HepG2 (cell line): ENCODE measurements around the gene JCAD. TPM values are rescaled to one million over a fixed set of nuclear protein-coding genes. Genes with fewer than 3 reads are reported as not detected.

Experiments
- ATAC-seq: fragments of 200-7000 bp; cut with Tn5 transposase; 3 replicates; pipeline ENCODE4 v1.9.1; 2020; ENCODE audit warnings: mild to moderate bottlenecking, moderate library complexity
- BruUV-seq: library from RNA; stranded (reverse); fragments of 400-500 nt; replicated peaks from 2 replicates; lab custom pipeline; 2021; lab: Mats Ljungman, UMichigan
- CTCF ChIA-PET: fragments of 300-600 bp; formaldehyde crosslinking; extraction: SDS; loops from one replicate; lab custom pipeline; 2021; ENCODE audit warnings: low total read pairs, inconsistent platforms, low intra/inter-chr PET ratio; lab: Yijun Ruan, JAX
- POLR2A ChIA-PET: fragments of 350-600 bp; sonication (Branson Sonifier 250); formaldehyde crosslinking; loops from one replicate; lab custom pipeline; 2020; ENCODE audit warnings: antibody characterized with exemption, inconsistent platforms; lab: Yijun Ruan, JAX
- DNase-seq: peaks from one replicate; pipeline ENCODE4 v3.0.0-alpha.2; 2015; ENCODE audit warnings: low spot score
- FAIRE-seq: peaks from 3 replicates; lab custom pipeline; 2011; peaks lifted over from hg19 to GRCh38; lab: Jason Lieb, UNC
- H2AFZ ChIP-seq: one replicate; pipeline ENCODE4 v1.6.1; 2011; ENCODE audit warnings: low read length, inconsistent platforms
- H3K27ac ChIP-seq: fragments of 300-600 bp; 3 replicates; pipeline ENCODE4 v1.8.0; 2011; ENCODE audit warnings: mixed run types, mild to moderate bottlenecking, mixed read lengths, low read length, inconsistent platforms; ENCODE audit not compliant: insufficient read depth; ENCODE audit errors: extremely low read length
- H3K27me3 ChIP-seq, 2 experiments: fragments of 200-600 bp in 1 of 2; 2 replicates in 1 of 2; 3 replicates in 1 of 2; pipeline versions ENCODE4 v1.6.0 to v1.8.0; 2011; ENCODE audit warnings: low read length in 2 of 2, mild to moderate bottlenecking in 2 of 2, moderate library complexity in 2 of 2, inconsistent platforms in 1 of 2; ENCODE audit not compliant: insufficient read depth in 2 of 2, control insufficient read depth in 1 of 2
- H3K36me3 ChIP-seq, 2 experiments: fragments of 200-600 bp in 1 of 2; replicated peaks in 1 of 2; 2 replicates in 1 of 2; 3 replicates in 1 of 2; pipeline versions ENCODE4 v1.5.1 to v1.8.0; 2011; ENCODE audit warnings: low read length in 2 of 2, inconsistent platforms in 1 of 2; ENCODE audit not compliant: insufficient read depth in 2 of 2, control insufficient read depth in 1 of 2
- H3K4me1 ChIP-seq: 2 replicates; pipeline ENCODE4 v1.5.1; 2012; ENCODE audit warnings: low read length, inconsistent platforms; ENCODE audit not compliant: insufficient read depth
- H3K4me2 ChIP-seq: 2 replicates; pipeline ENCODE4 v1.6.0; 2011; ENCODE audit warnings: low read depth, low read length, inconsistent platforms
- H3K4me3 ChIP-seq, 3 experiments: fragments of 200-600 bp in 1 of 3; sonication (generic), shearing (Covaris generic) in 1 of 3; replicated peaks in 1 of 3; 2 replicates each; pipeline ENCODE4 v1.5.1; 2011 to 2016; ENCODE audit warnings: low read length in 3 of 3, inconsistent platforms in 2 of 3, low read depth in 2 of 3, mild to moderate bottlenecking in 2 of 3, control low read depth in 1 of 3, mixed read lengths in 1 of 3; ENCODE audit not compliant: insufficient read depth in 1 of 3
- H3K79me2 ChIP-seq: one replicate; pipeline ENCODE4 v1.6.1; 2011; ENCODE audit warnings: low read length, inconsistent platforms; ENCODE audit not compliant: insufficient read depth
- H3K9ac ChIP-seq: 2 replicates; pipeline ENCODE4 v1.6.0; 2011; ENCODE audit warnings: mild to moderate bottlenecking, low read depth, low read length, inconsistent platforms; ENCODE audit not compliant: insufficient read depth
- H3K9me3 ChIP-seq: 2 replicates; pipeline ENCODE4 v1.5.1; 2012; ENCODE audit warnings: mild to moderate bottlenecking, low read length
- H4K20me1 ChIP-seq: 2 replicates; pipeline ENCODE4 v1.6.0; 2011; ENCODE audit warnings: inconsistent platforms, mild to moderate bottlenecking, low read length, moderate library complexity; ENCODE audit not compliant: insufficient read depth
- CREB1 ChIP-seq, 2 experiments: fragments of 450-650 bp in 1 of 2; IDR thresholded peaks; 2 replicates each; pipeline ENCODE4 v1.6.1; 2016 to 2017; ENCODE audit warnings: control low read depth in 1 of 2, mild to moderate bottlenecking in 1 of 2, missing compliant biosample characterization in 1 of 2, missing genetic modification characterization in 1 of 2
- FUBP1 ChIP-seq: sonication (generic); formaldehyde crosslinking; IDR thresholded peaks from 2 replicates; pipeline ENCODE4 v1.5.1; 2020; ENCODE audit warnings: missing genetic modification reagents, mild to moderate bottlenecking, borderline replicate concordance
- HOXD1 ChIP-seq: sonication (generic); formaldehyde crosslinking; IDR thresholded peaks from 2 replicates; pipeline ENCODE4 v1.5.0; 2020; ENCODE audit warnings: missing genetic modification reagents
- SMARCE1 ChIP-seq: fragments of 450-650 bp; IDR thresholded peaks from 2 replicates; pipeline ENCODE4 v1.6.1; 2017; ENCODE audit warnings: borderline replicate concordance
- STAT5B ChIP-seq: sonication (generic); formaldehyde crosslinking; IDR thresholded peaks from 2 replicates; pipeline ENCODE4 v1.4.0; 2020; ENCODE audit warnings: missing genetic modification reagents
- ZBTB20 ChIP-seq: sonication (generic); formaldehyde crosslinking; IDR thresholded peaks from 2 replicates; pipeline ENCODE4 v1.8.1; 2023; ENCODE audit warnings: missing genetic modification reagents, low read depth, mild to moderate bottlenecking, borderline replicate concordance
- ZBTB33 ChIP-seq: sonication (generic); formaldehyde crosslinking; IDR thresholded peaks from 2 replicates; pipeline ENCODE4 v1.4.0; 2020; ENCODE audit warnings: missing genetic modification reagents
- ZBTB39 ChIP-seq: sonication (generic); formaldehyde crosslinking; IDR thresholded peaks from 2 replicates; pipeline ENCODE4 v1.5.0; 2020; ENCODE audit warnings: missing genetic modification reagents
- ZFP36L1 ChIP-seq: sonication (generic); formaldehyde crosslinking; IDR thresholded peaks from 2 replicates; pipeline ENCODE4 v1.8.0; 2022; ENCODE audit warnings: mild to moderate bottlenecking, missing genetic modification reagents, moderate library complexity
- ZNF281 ChIP-seq: sonication (generic); formaldehyde crosslinking; IDR thresholded peaks from 2 replicates; pipeline ENCODE4 v1.4.0; 2020; ENCODE audit warnings: missing genetic modification reagents, borderline replicate concordance
- ZNF296 ChIP-seq: sonication (generic); formaldehyde crosslinking; conservative IDR thresholded peaks from 2 replicates; pipeline ENCODE4 v1.5.0; 2020; ENCODE audit warnings: mild to moderate bottlenecking, missing genetic modification reagents
- ZNF441 ChIP-seq: sonication (generic); formaldehyde crosslinking; IDR thresholded peaks from 2 replicates; pipeline ENCODE4 v1.7.0; 2021; ENCODE audit warnings: missing genetic modification reagents, borderline replicate concordance
- ZNF563 ChIP-seq: sonication (generic); formaldehyde crosslinking; IDR thresholded peaks from 2 replicates; pipeline ENCODE4 v1.8.0; 2022; ENCODE audit warnings: mild to moderate bottlenecking, moderate library complexity, missing genetic modification reagents
- WGBS: methylation state at CpG from one replicate; pipeline ENCODE4 v1.1.6; 2017; ENCODE audit warnings: low lambda C conversion rate; 5-methylcytosine and 5-hydroxymethylcytosine counted together
- in situ Hi-C: cut with HindIII; loops from 2 replicates; pipeline ENCODE4 v1.10.0; 2017; ENCODE audit warnings: low pct_unique_long_range_greater_than_20kb; ENCODE audit not compliant: extremely low pct_ligation_motif_present
- intact Hi-C: fragments of 100-400 bp; cut with micrococcal nuclease; formaldehyde crosslinking; loops from one replicate; pipeline ENCODE4 v1.10.0; 2022; ENCODE audit not compliant: unreplicated experiment
- polyA plus RNA-seq, 8 experiments: library from polyadenylated mRNA; depleted of rRNA in 3 of 8; stranded (reverse) in 7 of 8; unstranded in 1 of 8; fragments of >200 nt; fragmentation: Illumina TruSeq in 4 of 8; extraction: Trizol in 4 of 8; gene quantifications; 2 replicates each; pipeline versions ENCODE4 v1.2.1 to v1.2.3, GENCODE V29; 2011 to 2016; ENCODE audit warnings: low read depth in 4 of 8, missing spikeins in 1 of 8, mixed read lengths in 1 of 8; ENCODE audit not compliant: insufficient read depth in 1 of 8
- total RNA-seq, 5 experiments: library from RNA; depleted of rRNA; stranded (reverse); fragments of >200 nt; fragmentation: Illumina TruSeq; extraction: Trizol; gene quantifications; 2 replicates each; pipeline ENCODE4 v1.2.3, GENCODE V29; 2016; ENCODE audit warnings: low read depth in 1 of 5

The JCAD gene
- total and polyA plus RNA-seq, 2 of the 13 experiments (the other 11 are each of a cell fraction or from before 2014, with no cell fraction given) = 0.04 to 0.08 TPM

- TF ChIP-seq ZBTB33 (CRISPR knock-in tag) = no peak
- TF ChIP-seq ZNF441 (CRISPR knock-in tag) = no peak
- TF ChIP-seq ZNF281 (CRISPR knock-in tag) = no peak
Observed at GRCh38 chr10:30094601-30095000, 35.2 kb upstream of the JCAD start (continued).

- no peaks in the 10 kb centered on the region for H3K36me3 ChIP-seq
- no peaks in the 10 kb centered on the region for H3K79me2 ChIP-seq
- no peak overlapping the region for H3K4me3 ChIP-seq
- FAIRE-seq (no peak), ATAC-seq (peak; percentile 54; the same call in 2 of the 3 replicates), DNase-seq (peak; percentile 10)
- ChIA-PET POLR2A (no interaction called here), CTCF (no interaction called here)
- no TSS peak for BruUV-seq
- no peak overlapping the region for H3K27ac ChIP-seq
- H3K9ac ChIP-seq = no peak overlapping the region
- H4K20me1 ChIP-seq = no peaks in the 10 kb centered on the region
- intact Hi-C loops (no loop called here), in situ Hi-C loops (no loop called here)
- peaks cover 34% of the 10 kb centered on the region for H3K4me1 ChIP-seq
- no peaks in the 10 kb centered on the region for H3K27me3 ChIP-seq
- WGBS = 12% methylated on average over 5 of the region's 9 CpGs
- H3K9me3 ChIP-seq = no peaks in the 10 kb centered on the region
- no peak overlapping the region for H2AFZ ChIP-seq
- no peak overlapping the region for H3K4me2 ChIP-seq
- TF ChIP-seq FUBP1 (CRISPR knock-in tag) (no peak), ZNF563 (CRISPR knock-in tag) (no peak), SMARCE1 (no peak), ZBTB20 (no peak), ZNF296 (CRISPR knock-in tag) (no peak), ZBTB39 (no peak), HOXD1 (CRISPR knock-in tag) (no peak), ZFP36L1 (CRISPR knock-in tag) (no peak), CREB1 (IDR thresholded peaks at IDR 0.05) (no peak), CREB1 (CRISPR knock-in tag; IDR thresholded peaks at IDR 0.05) (no peak), STAT5B (CRISPR knock-in tag) (no peak)
Observed at GRCh38 chr10:30093303-30093950, 34.0 kb upstream of the JCAD start.
